Stimulated activated CD4-positive, alpha-beta T cell treated with anti-CD3 and anti-CD28 coated beads, Interleukin-2, amount 100 ng/mL, for 4 hours (primary cell): ENCODE results near the gene TCEA2.
A peak's percentile ranks its signal among the peaks of the same experiment; 100 is the strongest.

Source experiments
- DNase-seq: peaks from one replicate; pipeline ENCODE4 v3.0.0-alpha.2; 2020; ENCODE audit warnings: low read depth

The TCEA2 gene

GRCh38 chr20:64093013-64093503, 30.1 kb downstream of the TCEA2 start:
- no peak for DNase-seq

- DNase-seq, result no peak
Measured at GRCh38 chr20:64095455-64095854, 32.5 kb downstream of the TCEA2 start.

- DNase-seq, result no peak
Measured at GRCh38 chr20:64095927-64096326, 32.9 kb downstream of the TCEA2 start.

- DNase-seq, result no peak
Measured at GRCh38 chr20:64096535-64096934, 33.5 kb downstream of the TCEA2 start.

GRCh38 chr20:64098471-64099013, 35.5 kb downstream of the TCEA2 start:
- no peak for DNase-seq

GRCh38 chr20:64099086-64099786, 36.2 kb downstream of the TCEA2 start:
- no peak for DNase-seq

GRCh38 chr20:64099880-64100565, 37.0 kb downstream of the TCEA2 start:
- DNase-seq, result no peak

GRCh38 chr20:64100566-64100888, 37.5 kb downstream of the TCEA2 start:
- DNase-seq, result no peak

GRCh38 chr20:64100946-64101688, 38.1 kb downstream of the TCEA2 start:
- DNase-seq, result no peak

- DNase-seq, result peak; percentile 40
Measured at GRCh38 chr20:64101731-64102621, 39.0 kb downstream of the TCEA2 start.

- DNase-seq, result no peak
Measured at GRCh38 chr20:64102647-64103354, 39.8 kb downstream of the TCEA2 start.

- DNase-seq, result no peak
Measured at GRCh38 chr20:64103871-64104666, 41.1 kb downstream of the TCEA2 start.

GRCh38 chr20:64104667-64105451, 41.9 kb downstream of the TCEA2 start:
- no peak for DNase-seq

- DNase-seq, result no peak
Measured at GRCh38 chr20:64105846-64106434, 42.9 kb downstream of the TCEA2 start.

GRCh38 chr20:64106435-64106961, 43.5 kb downstream of the TCEA2 start:
- no peak for DNase-seq

- DNase-seq, result no peak
Measured at GRCh38 chr20:64106981-64107735, 44.2 kb downstream of the TCEA2 start, which contains the start of gene NPBWR2. TSS of gene NPBWR2 (minus strand) at chr20:64107565. CDS start at chr20:64106831, 734 bp downstream.

- no peak for DNase-seq
Measured at GRCh38 chr20:64107736-64108457, 44.9 kb downstream of the TCEA2 start.
